Measurements from ENCODE around the gene RASSF3.
A peak's percentile ranks its signal among the peaks of the same experiment; 100 is the strongest.
"Not testable (repeated sequence)": the region's sequence is repeated elsewhere in the genome, so short reads cannot be mapped to it uniquely, and the experiment has no call there.

RASSF3 gene, protein sequence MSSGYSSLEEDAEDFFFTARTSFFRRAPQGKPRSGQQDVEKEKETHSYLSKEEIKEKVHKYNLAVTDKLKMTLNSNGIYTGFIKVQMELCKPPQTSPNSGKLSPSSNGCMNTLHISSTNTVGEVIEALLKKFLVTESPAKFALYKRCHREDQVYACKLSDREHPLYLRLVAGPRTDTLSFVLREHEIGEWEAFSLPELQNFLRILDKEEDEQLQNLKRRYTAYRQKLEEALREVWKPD

DNA sequence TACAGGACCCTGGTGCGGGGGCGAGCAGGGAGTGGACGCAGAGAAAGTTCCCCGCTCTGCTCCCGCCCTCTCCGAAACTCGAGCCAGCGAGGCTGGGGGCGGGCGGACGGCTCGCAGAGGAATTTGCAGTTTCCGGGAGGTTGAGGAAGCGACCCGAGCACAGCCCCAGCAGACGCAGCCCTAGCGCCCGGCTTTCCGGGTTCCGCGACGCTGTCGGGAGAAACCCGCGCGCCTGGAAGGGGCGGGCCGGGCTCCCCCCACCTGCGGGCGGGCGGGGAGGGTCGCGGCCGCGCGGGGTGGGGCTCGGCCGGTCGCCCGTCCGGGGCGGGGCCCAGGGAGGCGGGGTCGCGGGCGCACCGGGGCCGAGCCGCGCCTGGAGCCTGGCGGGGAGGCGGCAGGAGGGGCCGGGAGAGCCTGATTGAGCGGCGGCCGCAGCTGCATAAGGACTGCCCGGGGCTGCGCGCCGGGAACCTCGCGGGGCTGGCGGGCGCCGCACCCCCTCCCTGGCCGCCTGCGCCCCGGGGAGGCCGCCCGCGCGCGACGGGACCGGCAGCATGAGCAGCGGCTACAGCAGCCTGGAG lies at the start of gene RASSF3:
Gene RASSF3 (plus strand): TSS at position 417 of the 581 bp plus-strand sequence. CDS start 138 bp downstream, at position 555.
- peak; percentile 66 for DNase-seq

DNA sequence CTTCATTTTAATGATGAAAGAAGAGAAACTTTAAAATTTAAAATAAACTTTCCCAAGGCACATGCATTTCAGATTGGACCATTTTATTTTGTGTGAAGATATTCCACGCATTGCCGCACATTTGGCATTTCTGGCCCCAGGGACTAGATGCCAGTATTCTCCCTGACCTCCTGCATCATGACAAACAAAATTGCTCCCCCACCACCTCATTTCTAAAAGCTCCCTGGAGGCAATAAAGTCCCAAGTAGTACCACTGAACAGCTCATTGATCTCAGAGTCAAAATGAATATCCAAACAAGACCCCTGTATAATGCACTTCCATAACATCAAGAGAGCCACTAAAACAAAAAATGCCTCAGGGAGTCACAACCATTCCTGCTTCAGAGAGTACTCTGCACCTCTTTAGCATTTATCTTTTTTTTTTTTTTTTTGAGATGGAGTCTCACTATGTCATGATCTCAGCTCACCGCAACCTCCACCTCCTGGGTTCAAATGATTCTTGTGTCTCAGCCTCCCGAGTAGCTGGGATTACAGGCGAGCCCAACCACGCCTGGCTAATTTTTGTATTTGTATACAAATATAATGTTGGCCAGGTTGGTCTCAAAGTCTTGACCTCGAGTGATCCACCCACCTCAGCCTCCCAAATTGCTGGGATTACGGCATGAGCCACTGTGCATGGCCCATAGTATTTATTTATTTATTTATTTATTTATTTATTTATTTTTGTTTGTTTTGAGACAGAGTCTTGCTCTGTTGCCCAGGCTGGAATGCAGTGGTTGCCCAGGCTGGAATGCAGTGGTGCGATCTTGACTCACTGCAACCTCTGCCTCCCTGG lies 48.8 kb upstream of the RASSF3 start:
- DNase-seq: no peak

DNA sequence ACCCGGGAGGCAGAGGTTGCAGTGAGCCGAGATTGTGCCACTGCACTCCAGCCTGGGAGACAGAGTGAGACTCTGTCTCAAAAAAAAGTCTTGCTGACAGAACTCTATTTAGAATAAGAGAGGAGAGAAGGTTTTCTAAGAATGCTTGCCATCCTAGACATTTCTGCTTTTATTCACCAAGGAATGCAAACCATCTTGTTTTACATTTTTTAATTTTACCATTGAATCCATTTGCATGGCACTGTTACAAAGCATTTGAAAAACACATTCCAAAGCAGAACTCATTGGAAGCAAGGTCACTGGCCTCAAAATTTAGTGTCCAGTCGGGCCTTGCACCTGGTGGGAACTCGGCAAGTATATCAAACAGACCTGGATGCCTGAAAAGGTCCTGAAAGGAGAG lies 44.2 kb upstream of the RASSF3 start:
- no peak for DNase-seq

DNA sequence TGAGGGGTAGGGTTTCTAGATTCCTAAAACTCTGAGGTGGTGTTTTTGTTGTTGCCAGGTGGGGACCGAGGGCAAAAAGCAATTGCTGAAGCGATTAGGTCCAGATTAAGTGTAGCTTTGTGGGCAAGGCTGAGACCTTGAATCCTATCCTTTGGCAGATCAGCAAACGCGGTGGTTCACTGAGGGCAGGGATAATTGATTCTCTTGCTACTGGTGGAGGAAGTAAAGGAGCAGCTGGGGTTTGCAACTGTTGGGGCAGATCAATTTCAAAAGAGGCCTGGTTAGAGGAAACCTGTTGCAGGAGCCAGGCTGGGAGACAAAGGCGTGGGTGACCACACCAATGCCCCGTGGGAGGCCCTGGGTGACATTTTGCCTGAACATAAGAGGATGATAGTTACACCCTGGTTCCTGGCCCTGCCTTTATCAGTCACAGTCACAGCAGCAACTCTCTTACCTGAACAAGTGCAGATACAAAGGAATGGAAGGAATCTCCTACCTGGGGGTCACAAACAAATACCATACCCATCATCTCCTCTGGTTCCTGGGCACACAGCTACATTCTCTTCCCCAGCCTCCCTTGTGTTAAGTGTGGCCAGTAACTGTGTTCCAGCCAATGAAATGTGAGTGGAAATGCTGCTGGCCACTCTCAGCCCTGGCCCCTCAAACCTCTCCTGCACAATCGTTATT lies 43.3 kb upstream of the RASSF3 start:
- peak; percentile 50 for DNase-seq

DNA sequence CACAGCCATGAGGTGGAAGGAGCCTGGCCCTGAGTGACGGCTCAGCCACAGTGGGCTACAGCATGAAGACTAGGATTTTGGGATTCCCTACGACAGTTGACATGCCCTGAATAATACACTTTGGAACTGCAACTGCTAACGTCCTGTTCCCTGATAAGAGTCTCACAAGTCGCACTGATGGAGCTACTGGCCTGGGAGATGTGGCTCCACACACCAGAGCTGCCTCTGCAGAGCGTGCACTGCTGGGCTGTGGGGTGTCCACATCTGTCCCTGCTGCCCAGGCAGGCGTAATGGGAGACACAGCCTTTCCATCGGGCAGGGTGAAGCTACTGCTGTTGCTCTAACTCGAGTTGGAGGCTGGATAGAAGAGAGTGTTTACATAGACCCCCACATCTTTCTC lies 42.7 kb upstream of the RASSF3 start:
- no peak for DNase-seq

DNA sequence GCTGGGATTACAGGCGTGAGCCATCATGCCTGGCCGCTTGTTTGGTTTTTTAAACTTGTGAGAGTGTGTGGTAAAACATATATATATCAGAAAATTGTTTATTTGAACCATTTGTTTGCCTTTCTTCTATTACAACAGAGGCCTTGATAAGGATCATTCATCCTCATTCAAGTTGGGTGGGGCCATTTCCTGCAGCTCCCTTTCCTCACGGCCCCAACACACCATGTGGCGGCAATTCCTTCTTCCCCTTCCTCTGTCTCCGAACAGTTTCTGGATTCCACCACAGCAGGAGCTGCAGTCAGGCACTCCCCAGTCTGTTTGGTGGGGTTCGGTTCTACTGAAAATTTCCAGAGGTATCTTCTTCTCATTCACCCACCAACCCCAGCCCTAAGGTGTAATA lies 42.0 kb upstream of the RASSF3 start:
- no peak for DNase-seq

DNA sequence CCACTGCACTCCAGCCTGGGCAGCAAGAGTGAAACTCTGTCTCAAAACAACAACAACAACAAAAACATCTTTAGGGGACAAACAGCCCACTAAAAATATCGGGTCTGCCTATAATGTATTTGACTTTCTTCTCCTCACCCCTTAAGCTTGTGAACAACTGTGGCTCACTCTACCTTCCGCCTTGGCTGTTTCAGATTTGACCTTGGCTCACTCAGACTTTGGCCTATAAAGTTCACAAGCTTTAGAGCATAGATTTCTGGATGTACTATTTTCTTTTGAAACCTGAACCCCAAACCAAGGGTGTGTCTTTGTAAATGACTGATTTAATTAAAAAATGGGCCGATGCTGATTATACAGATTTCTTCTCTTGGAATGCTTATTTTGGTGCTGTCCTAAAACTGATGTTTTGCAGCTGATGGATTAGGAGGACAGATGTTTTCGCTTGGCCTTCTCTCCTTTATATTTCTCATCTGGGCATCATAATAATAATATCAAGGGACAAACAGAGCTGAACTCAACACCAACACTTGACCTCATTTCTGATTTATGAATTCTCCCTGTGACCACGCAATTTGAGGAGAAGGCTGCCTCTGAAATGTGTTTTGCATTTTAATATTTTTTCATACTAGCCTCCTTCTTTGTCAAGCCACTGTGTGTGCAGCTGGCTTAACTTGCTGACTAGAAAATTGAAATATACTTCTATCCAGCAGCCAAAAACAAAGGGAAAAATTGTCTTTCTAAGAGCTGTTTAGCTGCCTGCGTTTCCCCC lies 40.2 kb upstream of the RASSF3 start:
- DNase-seq: no peak

DNA sequence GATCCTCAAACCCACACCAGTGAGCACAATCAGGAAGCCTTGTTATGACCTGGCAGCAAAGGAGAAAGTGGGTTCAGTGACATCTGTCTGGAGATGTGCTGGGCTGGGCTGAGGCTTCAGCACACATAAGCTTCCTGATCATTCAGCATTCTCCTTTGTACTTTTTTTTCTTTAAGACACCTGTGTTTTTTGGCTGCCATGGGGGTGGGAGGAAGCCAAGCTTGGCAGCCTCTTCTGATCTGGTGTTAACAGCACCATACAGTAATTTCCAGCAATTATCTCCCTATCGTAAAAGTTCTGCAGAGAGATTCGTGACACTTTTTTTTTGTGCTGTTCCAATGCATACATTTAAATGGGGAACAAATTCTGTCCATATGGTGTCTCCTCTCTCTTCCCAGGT lies 38.9 kb upstream of the RASSF3 start:
- DNase-seq: no peak

DNA sequence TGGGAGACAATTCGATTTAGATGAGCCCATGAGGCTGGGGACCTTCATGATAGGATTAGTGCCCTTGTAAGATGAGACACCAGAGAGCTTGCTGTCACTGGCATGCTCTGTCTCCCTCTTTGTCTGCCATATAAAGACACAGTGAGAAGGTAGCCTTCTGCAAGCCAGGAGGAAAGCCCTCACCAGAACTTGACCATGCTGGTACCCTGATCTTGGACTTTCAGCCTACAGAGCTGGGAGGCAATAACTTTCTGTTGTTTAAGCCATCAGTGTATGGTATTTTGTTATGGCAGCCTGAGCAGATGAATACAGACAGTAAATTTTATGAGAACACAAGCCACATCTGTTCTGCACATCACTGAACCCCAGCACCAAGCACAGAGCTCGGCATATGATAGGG lies 38.1 kb upstream of the RASSF3 start:
- DNase-seq: no peak

DNA sequence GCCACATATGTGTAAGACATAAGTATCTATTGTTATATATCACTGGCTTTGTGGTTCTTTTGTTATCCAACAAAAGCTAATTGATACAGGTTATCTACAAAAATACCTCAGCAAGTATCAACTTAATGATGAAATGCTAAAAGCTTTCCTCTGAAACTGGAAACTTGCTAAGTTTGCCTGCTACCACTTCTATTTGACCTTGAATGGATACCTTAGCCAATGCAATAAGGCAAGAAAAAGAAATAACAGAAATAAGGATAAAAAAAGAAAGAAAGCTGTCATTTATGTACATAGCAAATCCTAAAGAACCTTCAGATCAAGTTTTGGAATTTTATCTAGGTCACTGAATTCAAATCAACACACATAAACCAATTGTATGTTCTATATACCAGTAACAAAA lies 35.5 kb upstream of the RASSF3 start:
- no peak for DNase-seq

DNA sequence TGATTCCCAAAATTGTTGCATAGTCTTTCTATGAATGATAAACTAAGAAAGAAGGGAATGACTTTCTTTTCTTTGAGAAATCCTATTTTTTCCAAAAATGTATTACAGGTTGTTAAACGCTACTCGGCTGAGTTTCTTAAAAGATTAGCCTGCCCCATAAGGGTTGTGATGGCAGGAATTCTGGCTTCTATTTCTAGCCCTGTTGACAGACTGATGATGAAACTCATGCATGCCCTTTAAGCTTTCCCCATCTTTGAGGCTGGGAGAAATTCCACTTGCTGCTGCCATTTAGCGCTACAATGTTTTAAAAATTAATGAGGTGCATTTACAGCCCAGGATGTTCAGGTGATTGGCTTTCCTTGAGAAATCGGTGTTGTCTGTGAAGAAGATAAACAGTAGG lies 33.2 kb upstream of the RASSF3 start:
- no peak for DNase-seq

DNA sequence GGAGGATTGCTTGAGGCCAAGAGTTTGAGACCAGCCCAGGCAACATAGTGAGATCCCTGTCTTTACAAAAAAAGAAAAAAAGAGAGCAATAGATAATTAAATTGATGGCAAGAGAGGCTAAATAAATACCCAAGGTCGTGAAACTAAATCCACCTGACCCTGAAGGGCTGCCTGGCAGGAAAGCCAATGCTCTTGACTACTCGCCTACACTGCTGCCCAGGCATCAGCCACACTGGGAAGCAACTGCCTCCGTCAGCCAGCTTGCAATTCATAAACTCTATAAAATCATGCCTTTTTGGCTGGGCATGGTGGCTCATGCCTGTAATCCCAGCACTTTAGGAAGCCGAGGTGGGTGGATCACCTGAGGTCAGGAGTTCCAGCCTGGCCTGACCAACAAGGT lies 31.7 kb upstream of the RASSF3 start:
- DNase-seq: no peak

DNA sequence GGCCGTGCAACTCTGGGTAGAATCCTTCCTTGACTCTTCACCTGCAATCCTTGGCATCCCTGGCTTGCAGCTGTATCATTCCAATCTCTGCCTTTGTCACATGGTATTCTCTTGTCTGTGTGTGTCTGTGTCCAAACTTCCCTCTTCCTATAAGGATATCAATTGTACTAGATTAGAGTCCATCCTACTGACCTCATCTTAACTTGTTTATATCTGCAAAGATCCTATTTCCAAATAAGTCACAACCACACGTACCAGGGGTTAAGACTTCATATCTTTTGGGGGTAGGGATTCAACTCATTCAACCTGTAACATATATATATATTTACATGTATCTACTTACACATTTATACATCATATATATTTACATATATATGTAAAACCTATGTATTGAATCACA lies 29.6 kb upstream of the RASSF3 start:
- DNase-seq: no peak

DNA sequence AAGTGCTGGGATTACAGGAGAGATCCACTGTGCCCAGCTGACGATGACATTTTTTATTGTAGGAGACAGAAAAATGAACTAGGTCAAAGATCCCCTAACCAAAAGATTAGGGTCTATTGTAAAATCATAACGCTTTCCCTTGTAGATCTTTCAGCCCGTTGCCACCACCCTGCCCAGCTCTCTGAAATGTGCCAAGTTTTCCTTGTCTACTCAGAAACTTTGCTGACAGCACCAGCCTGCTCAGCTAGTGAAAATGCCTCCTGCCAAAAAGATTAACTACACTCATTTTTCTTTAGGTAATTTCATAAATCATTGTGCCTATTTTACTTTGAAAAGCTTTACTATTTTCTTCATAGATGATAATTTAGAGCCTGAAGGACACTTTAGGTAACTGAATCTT lies 28.2 kb upstream of the RASSF3 start:
- DNase-seq: no peak

DNA sequence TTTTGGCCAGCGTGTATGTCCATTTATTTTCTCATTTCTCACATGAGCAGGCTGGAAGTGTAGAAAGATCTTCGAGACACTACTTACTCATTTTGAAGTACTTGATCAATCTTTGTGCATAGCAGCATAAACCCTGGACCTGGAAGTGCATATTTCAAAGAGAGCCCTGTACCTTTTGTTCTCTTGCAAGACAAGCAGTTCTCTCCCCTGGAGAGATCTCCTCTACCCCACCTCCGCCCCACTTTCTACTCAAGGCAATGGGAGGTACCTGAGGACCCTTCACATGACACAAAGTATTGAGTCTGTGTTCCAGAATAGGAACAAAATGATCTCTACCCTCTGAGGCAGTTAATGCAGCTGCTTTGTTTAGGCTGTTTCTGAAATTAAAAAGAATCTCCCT lies 27.4 kb upstream of the RASSF3 start:
- DNase-seq: no peak

DNA sequence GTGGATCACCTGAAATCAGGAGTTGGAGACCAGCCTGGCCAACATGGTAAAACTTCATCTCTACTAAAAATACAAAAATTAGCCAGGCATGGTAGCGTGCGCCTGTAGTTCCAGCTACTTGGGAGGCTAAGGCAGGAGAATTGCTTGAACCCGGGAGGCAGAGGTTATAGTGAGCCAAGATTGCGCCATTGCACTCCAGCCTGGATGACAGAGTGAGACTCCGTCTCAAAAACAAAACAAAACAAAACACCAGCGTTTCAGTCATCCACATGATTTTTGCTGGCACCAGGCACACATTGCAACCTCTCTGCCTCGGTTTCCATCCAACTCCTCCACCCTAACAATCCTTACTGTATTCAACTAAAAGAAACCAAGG lies 26.9 kb upstream of the RASSF3 start:
- not testable (repeated sequence) for DNase-seq

DNA sequence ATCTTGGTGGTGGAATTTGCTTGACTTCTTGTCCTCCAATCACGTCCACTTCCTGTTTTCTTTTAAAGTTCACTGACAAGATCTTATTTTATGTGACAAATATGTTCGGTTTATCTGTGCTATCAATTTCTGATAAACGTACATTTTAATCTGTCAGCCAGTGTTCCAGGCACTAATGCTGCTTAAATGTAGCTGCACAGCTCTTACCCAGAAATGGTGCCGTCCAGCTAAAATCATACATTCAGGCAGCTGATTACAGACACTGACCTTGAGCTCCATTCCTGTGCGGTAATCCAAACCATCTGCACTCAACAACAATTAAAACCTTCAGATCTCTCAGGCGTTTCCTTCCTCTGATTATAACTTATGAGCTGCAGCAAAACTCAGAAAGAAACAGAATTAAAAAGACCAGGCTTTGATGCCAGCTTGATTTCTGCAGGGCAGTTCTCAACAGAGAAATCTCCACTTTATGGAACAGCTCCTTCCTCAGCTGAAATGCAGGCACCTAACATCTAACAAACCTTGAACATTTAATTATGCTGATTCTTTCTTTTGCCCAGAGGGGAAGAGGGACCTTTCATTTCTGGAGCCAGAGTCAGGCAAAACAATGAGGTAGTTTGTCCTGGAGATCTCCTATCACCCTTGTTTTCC lies 26.4 kb upstream of the RASSF3 start:
- DNase-seq: no peak

DNA sequence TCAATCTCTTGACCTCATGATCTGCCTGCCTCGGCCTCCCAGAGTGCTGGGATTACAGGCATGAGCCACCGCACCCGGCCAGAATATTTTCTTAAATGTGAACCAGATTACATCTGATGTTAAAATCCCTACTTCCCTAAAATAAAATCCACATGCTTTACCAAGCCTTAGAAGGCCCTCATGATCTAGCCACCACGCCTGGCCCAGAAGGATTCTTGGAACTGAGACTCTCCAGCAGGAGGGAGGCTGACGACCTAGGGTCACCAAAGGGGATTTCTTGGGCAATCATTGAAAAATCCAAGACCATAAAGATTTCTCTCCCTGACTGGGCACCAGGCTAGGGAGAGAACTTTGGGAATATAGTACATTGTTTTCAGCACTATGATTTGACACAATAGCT lies 25.2 kb upstream of the RASSF3 start:
- DNase-seq: no peak

DNA sequence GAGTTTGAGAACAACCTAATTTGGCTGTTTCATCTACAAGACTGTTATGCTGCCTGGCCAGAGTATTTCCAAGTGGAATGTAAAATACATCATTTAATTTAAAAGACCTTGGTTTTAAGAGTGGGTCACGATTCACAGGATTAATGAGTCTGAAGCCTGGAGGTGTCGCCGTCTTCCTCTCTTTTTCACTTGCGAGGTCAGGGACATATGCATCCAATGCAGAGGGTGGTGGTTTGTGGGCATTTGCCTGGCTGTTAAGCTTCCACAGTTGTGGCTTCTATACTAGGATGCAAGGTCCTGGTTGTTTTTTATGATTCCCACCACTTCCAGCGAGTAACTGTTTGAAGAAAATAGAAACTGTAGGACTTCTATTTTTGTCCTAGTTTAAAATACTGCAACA lies 22.8 kb upstream of the RASSF3 start:
- DNase-seq: no peak

DNA sequence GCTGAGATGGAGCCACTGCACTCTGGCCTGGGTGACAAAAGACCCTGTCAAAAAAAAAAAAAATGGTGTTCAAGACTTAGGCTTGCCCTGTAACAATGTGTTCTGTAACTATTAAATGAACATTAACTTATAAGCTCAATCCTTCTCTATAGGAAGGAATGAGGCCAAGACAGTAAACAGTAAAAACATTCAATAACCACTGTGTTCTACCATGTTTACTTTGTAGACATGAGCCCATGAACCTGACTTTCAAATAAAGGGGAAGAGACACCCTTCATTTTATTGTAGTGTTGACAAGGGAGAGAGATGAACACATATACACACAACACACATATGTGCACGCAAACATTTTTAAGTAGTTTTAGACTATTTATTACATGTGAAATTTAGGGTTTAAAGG lies 20.1 kb upstream of the RASSF3 start:
- DNase-seq: no peak

DNA sequence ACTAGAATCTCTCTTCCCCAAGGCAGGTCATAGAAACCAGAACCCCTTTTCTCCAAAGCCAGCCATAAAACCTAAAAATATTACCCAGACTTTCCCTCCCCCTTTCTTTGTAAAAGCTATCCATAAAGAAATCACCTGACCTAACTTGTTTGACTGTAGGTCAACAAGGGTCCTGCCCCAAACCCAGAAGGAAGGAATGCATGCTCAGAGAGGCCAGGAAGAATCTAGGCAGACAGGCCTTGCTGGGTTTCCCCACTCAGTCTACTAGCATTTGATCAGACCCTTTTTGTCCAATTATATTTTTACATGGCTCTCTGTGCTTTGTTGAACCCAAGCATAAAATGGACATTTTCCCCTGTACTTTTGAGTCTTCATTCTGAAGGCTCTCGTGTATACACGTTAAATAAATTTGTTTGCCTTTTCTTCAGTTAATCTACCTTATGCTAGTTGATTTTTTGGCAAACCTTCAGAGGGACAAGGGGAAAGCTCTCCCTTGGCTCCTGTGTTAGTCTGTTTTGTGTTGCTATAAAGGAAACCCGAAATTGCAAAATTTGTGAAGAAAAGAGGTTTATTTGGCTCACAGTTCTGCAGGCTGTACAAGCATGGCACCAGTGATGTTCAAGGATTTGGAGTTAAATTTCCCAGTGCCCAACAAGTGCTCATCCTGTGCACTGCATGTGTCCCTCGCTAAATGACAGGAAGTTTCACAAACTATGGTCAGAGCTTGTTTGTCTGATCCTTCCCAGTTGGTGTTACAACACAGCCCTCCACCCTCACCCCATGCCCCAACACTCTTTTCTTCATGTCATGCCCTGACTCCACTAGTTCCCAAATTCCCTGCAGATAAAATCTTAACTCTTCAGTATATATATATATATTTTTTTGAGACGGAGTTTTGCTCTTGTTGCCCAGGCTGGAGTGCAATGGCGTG lies 14.2 kb upstream of the RASSF3 start:
- DNase-seq: peak; percentile 57
